GM23338 (cell line): ENCODE results near the gene RNF214.

ENCODE experiments used
- CREB1 ChIP-seq: fragments of 250-450 bp; sonication (Bioruptor Pico); IDR thresholded peaks from 2 replicates; pipeline ENCODE4 v1.5.0; 2020; ENCODE audit warnings: low read depth, mild to moderate bottlenecking, moderate library complexity
- CTCF ChIP-seq, 2 experiments: fragments of 200-600 bp in 1 of 2; sonication (generic) in 1 of 2; conservative IDR thresholded peaks; 2 replicates each; pipeline versions ENCODE4 v1.5.1 to v1.6.1; 2016 to 2017; ENCODE audit warnings: antibody characterized with exemption in 2 of 2, low read depth in 2 of 2, mild to moderate bottlenecking in 2 of 2, moderate library complexity in 1 of 2
- ETS1 ChIP-seq: IDR thresholded peaks from 2 replicates; pipeline ENCODE4 v1.6.1; 2016; ENCODE audit warnings: antibody characterized with exemption
- EZH2 ChIP-seq: fragments of 200-600 bp; sonication (generic); IDR thresholded peaks from one replicate; pipeline ENCODE4 v1.8.0; 2017; ENCODE audit warnings: antibody characterized with exemption, mild to moderate bottlenecking, low read depth; ENCODE audit not compliant: unreplicated experiment
- POLR2AphosphoS5 ChIP-seq: IDR thresholded peaks from 2 replicates; pipeline ENCODE4 v1.6.1; 2016; ENCODE audit warnings: antibody characterized with exemption, low read depth

DNA sequence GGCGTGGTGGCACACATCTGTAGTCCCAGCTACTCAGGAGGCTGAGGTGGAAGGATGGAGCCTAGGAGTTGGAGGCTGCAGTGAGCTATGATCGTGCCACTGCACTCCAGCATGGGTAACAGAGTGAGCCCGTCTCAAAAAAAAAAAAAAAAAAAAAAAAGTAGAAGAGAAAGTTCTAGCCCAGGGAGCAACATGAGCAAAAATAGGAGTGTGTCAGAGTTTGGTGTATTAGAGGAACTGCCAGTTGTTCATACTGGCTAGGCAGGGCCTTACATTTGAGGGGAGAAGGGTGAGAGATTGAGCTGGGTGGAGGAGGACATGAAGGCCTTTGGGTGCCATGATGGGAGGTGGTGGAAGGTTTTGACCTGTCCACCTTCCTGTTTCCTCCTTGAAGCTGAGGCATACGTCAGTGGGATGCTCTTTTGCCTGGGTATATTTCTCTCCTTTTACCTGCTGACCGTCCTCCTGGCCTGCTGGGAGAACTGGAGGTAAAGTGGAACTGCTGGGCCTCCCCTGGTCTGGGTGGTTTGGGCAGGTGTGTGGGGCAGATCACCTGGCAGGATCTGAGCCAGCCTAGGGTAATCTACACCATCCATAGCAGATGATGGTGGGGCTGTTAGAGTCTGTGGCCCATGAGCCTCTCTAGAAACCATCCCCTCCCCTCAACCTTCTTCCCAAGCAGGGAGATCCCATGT, 46.6 kb upstream of the RNF214 start:
- TF ChIP-seq CTCF (conservative IDR thresholded peaks at IDR 0.05; ENCODE audit: low read depth in 2 of 2) (no peak), CREB1 (CRISPR knock-in tag) (no peak), POLR2AphosphoS5 (no peak), EZH2 (no peak), ETS1 (no peak)
